GM20000 (cell line): ENCODE data around the gene MTHFD1L.

Experiments used
- DNase-seq: peaks from one replicate; pipeline ENCODE4 v3.0.0; 2012; ENCODE audit warnings: low spot score
- CTCF ChIP-seq: IDR thresholded peaks from 2 replicates; pipeline ENCODE4 v1.5.1; 2012; ENCODE audit warnings: mild to moderate bottlenecking, control low read depth; ENCODE audit errors: extremely low read depth, missing control alignments

The MTHFD1L gene

GRCh38 chr6:151007922-151008321 is 142.4 kb downstream of the MTHFD1L start:
- TF ChIP-seq CTCF, result no peak
- no peak for DNase-seq

- DNase-seq, result no peak
- TF ChIP-seq CTCF, result no peak
These were observed 142.9 kb downstream of the MTHFD1L start for GRCh38 chr6:151008425-151008824.

GRCh38 chr6:151009576-151009975 is 144.1 kb downstream of the MTHFD1L start:
- no peak for DNase-seq
- TF ChIP-seq CTCF, result no peak

GRCh38 chr6:151010071-151010470 is 144.6 kb downstream of the MTHFD1L start:
- no peak for DNase-seq
- TF ChIP-seq CTCF, result no peak

GRCh38 chr6:151012321-151013294 is 147.1 kb downstream of the MTHFD1L start:
- TF ChIP-seq CTCF, result no peak
- DNase-seq, result no peak

GRCh38 chr6:151014404-151015100 is 149.1 kb downstream of the MTHFD1L start:
- peak; percentile 52 for DNase-seq
- peak; percentile 92 for TF ChIP-seq CTCF

GRCh38 chr6:151015101-151015700 is 149.7 kb downstream of the MTHFD1L start:
- no peak for TF ChIP-seq CTCF
- no peak for DNase-seq
